ENCODE results near the gene SNAPC4.
A peak's percentile ranks its signal among the peaks of the same experiment; 100 is the strongest.

The SNAPC4 gene

GRCh38 chr9:136400038-136400834 is at the start of gene SNAPC4:
Gene SNAPC4 (minus strand): TSS chr9:136400170. CDS start chr9:136398428, 1,742 bp downstream.
- DNase-seq (ENCODE audit: low spot score) = peak; percentile 88

- no peak for DNase-seq (ENCODE audit: low spot score)
Observed at GRCh38 chr9:136448655-136449054, 48.7 kb upstream of the SNAPC4 start.

- no peak for DNase-seq (ENCODE audit: low spot score)
Observed at GRCh38 chr9:136447173-136447778, 47.3 kb upstream of the SNAPC4 start.

- no peak for DNase-seq (ENCODE audit: low spot score)
Observed at GRCh38 chr9:136445799-136446198, 45.8 kb upstream of the SNAPC4 start.

GRCh38 chr9:136444102-136444501 is 44.1 kb upstream of the SNAPC4 start:
- DNase-seq (ENCODE audit: low spot score) = no peak

- DNase-seq (ENCODE audit: low spot score) = no peak
Observed at GRCh38 chr9:136443687-136444086, 43.7 kb upstream of the SNAPC4 start.

- no peak for DNase-seq (ENCODE audit: low spot score)
Observed at GRCh38 chr9:136443087-136443486, 43.1 kb upstream of the SNAPC4 start.

- DNase-seq (ENCODE audit: low spot score) = no peak
Observed at GRCh38 chr9:136442265-136442664, 42.3 kb upstream of the SNAPC4 start.

GRCh38 chr9:136441681-136442245 is 41.8 kb upstream of the SNAPC4 start:
- DNase-seq (ENCODE audit: low spot score) = no peak

GRCh38 chr9:136441191-136441680 is 41.3 kb upstream of the SNAPC4 start:
- DNase-seq (ENCODE audit: low spot score) = no peak

GRCh38 chr9:136439481-136440408 is 39.8 kb upstream of the SNAPC4 start, which contains the start of gene INPP5E:
Gene INPP5E (minus strand): TSS chr9:136439845. CDS start chr9:136439419, 426 bp downstream.
- DNase-seq (ENCODE audit: low spot score) = peak; percentile 86

- peak; percentile 56 for DNase-seq (ENCODE audit: low spot score)
Observed at GRCh38 chr9:136438548-136439480, 38.8 kb upstream of the SNAPC4 start.

GRCh38 chr9:136437839-136438547 is 38.0 kb upstream of the SNAPC4 start:
- DNase-seq (ENCODE audit: low spot score) = peak; percentile 11

- no peak for DNase-seq (ENCODE audit: low spot score)
Observed at GRCh38 chr9:136437430-136437829, 37.5 kb upstream of the SNAPC4 start.

GRCh38 chr9:136436055-136436634 is 36.2 kb upstream of the SNAPC4 start:
- DNase-seq (ENCODE audit: low spot score) = no peak

GRCh38 chr9:136434580-136435169 is 34.7 kb upstream of the SNAPC4 start:
- DNase-seq (ENCODE audit: low spot score) = no peak

- no peak for DNase-seq (ENCODE audit: low spot score)
Observed at GRCh38 chr9:136433849-136434579, 34.0 kb upstream of the SNAPC4 start.

- DNase-seq (ENCODE audit: low spot score) = no peak
Observed at GRCh38 chr9:136433043-136433715, 33.2 kb upstream of the SNAPC4 start.

All from CD4-positive, alpha-beta T cell treated with Interleukin-2 at 100 ng/mL for 4 hours (primary cell).